Panc1 (cell line): ENCODE data around the gene CFAP20. TPM values are rescaled to one million over a fixed set of nuclear protein-coding genes. Genes with fewer than 3 reads are reported as not detected.
A peak's percentile ranks its signal among the peaks of the same experiment; 100 is the strongest.

ENCODE experiments used
- ATAC-seq: fragments of 200-7000 bp; cut with Tn5 transposase; 2 replicates; pipeline ENCODE4 v1.9.1; 2020; ENCODE audit warnings: mild to moderate bottlenecking, moderate library complexity
- BruUV-seq: library from RNA; stranded (reverse); fragments of 400-500 nt; replicated peaks from 2 replicates; lab custom pipeline; 2021; lab: Mats Ljungman, UMichigan
- CTCF ChIA-PET: fragments of 300-600 bp; sonication (Branson Sonifier 250); formaldehyde crosslinking; loops from one replicate; lab custom pipeline; 2022; ENCODE audit warnings: antibody characterized with exemption; lab: Charles Lee
- POLR2A ChIA-PET: fragments of 300-600 bp; sonication (Branson Sonifier 250); formaldehyde crosslinking; loops from one replicate; lab custom pipeline; 2022; ENCODE audit warnings: antibody characterized with exemption; lab: Charles Lee
- DNase-seq: peaks from one replicate; pipeline ENCODE4 v3.0.0-alpha.2; 2010; ENCODE audit warnings: low read depth, low spot score
- H3K27ac ChIP-seq: 2 replicates; pipeline ENCODE4 v1.5.1; 2011; ENCODE audit warnings: mild to moderate bottlenecking, low read length, inconsistent platforms
- H3K27me3 ChIP-seq: fragments of 200-500 bp; sonication (Bioruptor generic); 2 replicates; pipeline ENCODE4 v1.6.0; 2014; ENCODE audit warnings: low read length, inconsistent platforms; ENCODE audit not compliant: control insufficient read depth, insufficient read depth
- H3K36me3 ChIP-seq: fragments of 200-500 bp; sonication (Bioruptor generic); 2 replicates; pipeline ENCODE4 v1.5.1; 2014; ENCODE audit warnings: inconsistent platforms, mild to moderate bottlenecking, low read length, moderate library complexity; ENCODE audit not compliant: control insufficient read depth, insufficient read depth
- H3K4me1 ChIP-seq: 2 replicates; pipeline ENCODE4 v1.5.1; 2011; ENCODE audit warnings: inconsistent platforms, mild to moderate bottlenecking, low read length, moderate library complexity; ENCODE audit not compliant: control insufficient read depth, insufficient read depth
- H3K4me3 ChIP-seq, 2 experiments: 2 replicates each; pipeline ENCODE4 v1.5.1; 2011 to 2012; ENCODE audit warnings: low read depth in 2 of 2, low read length in 2 of 2, mild to moderate bottlenecking in 2 of 2, inconsistent platforms in 1 of 2, moderate library complexity in 1 of 2
- H3K9me3 ChIP-seq: fragments of 200-500 bp; sonication (Bioruptor generic); 2 replicates; pipeline ENCODE4 v1.5.1; 2014; ENCODE audit warnings: low read depth, mild to moderate bottlenecking, inconsistent platforms, low read length, moderate library complexity; ENCODE audit not compliant: control insufficient read depth, insufficient read depth
- POLR2AphosphoS5 ChIP-seq: IDR thresholded peaks from 2 replicates; pipeline ENCODE4 v1.6.1; 2012; ENCODE audit warnings: mild to moderate bottlenecking, low read depth, low read length, moderate library complexity
- SIN3A ChIP-seq: IDR thresholded peaks from 2 replicates; pipeline ENCODE4 v1.6.1; 2012; ENCODE audit warnings: low read depth, mild to moderate bottlenecking, low read length, moderate library complexity, borderline replicate concordance; ENCODE audit not compliant: insufficient read depth
- TCF7L2 ChIP-seq: IDR thresholded peaks from 2 replicates; pipeline ENCODE4 v1.6.1; 2011; ENCODE audit warnings: mild to moderate bottlenecking, low read depth, low read length, inconsistent platforms
- in situ Hi-C: cut with HindIII; loops from 2 replicates; pipeline ENCODE4 v1.10.0; 2016; ENCODE audit warnings: low sequenced_read_pairs, low pct_unique_long_range_greater_than_20kb
- intact Hi-C: fragments of 100-400 bp; cut with micrococcal nuclease; formaldehyde crosslinking; loops from one replicate; pipeline ENCODE4 v1.10.0; 2022; ENCODE audit not compliant: unreplicated experiment
- total RNA-seq: library from RNA; stranded (reverse); gene quantifications from one replicate; pipeline ENCODE4 v1.2.1, GENCODE V29; 2021; ENCODE audit not compliant: unreplicated experiment
- TF ChIP-seq, protein P1 (sequence below), 2 experiments: IDR thresholded peaks; 2 replicates each; pipeline ENCODE4 v1.6.1; 2011 to 2012; ENCODE audit warnings: low read depth in 2 of 2, control low read depth in 1 of 2, low read length in 1 of 2, mild to moderate bottlenecking in 1 of 2, moderate library complexity in 1 of 2; ENCODE audit not compliant: insufficient read depth in 1 of 2
- TF ChIP-seq, protein P2 (sequence below): fragments of 450-650 bp; IDR thresholded peaks from 2 replicates; pipeline ENCODE4 v1.5.1; 2017; ENCODE audit warnings: mild to moderate bottlenecking

CFAP20 gene
- total RNA-seq, 1 experiment from 2014 or later: 25.9 TPM

- TF ChIP-seq, protein P1, sequence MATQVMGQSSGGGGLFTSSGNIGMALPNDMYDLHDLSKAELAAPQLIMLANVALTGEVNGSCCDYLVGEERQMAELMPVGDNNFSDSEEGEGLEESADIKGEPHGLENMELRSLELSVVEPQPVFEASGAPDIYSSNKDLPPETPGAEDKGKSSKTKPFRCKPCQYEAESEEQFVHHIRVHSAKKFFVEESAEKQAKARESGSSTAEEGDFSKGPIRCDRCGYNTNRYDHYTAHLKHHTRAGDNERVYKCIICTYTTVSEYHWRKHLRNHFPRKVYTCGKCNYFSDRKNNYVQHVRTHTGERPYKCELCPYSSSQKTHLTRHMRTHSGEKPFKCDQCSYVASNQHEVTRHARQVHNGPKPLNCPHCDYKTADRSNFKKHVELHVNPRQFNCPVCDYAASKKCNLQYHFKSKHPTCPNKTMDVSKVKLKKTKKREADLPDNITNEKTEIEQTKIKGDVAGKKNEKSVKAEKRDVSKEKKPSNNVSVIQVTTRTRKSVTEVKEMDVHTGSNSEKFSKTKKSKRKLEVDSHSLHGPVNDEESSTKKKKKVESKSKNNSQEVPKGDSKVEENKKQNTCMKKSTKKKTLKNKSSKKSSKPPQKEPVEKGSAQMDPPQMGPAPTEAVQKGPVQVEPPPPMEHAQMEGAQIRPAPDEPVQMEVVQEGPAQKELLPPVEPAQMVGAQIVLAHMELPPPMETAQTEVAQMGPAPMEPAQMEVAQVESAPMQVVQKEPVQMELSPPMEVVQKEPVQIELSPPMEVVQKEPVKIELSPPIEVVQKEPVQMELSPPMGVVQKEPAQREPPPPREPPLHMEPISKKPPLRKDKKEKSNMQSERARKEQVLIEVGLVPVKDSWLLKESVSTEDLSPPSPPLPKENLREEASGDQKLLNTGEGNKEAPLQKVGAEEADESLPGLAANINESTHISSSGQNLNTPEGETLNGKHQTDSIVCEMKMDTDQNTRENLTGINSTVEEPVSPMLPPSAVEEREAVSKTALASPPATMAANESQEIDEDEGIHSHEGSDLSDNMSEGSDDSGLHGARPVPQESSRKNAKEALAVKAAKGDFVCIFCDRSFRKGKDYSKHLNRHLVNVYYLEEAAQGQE (IDR thresholded peaks at IDR 0.05; ENCODE audit: insufficient read depth in 1 of 2, low read depth in 2 of 2, low read length in 1 of 2): no peak
- no peak for TF ChIP-seq POLR2AphosphoS5
- CTCF ChIA-PET: interaction anchor here (0.7 to 0.8 kb wide), 2 partner anchors 54 to 537 kb away, joined by 3 to 14 read pairs; no protein-coding TSS in a partner anchor
- intact Hi-C loops: loop anchor here (2.0 kb wide), 1 partner anchor 101 kb away; no protein-coding TSS in a partner anchor
- no peak for DNase-seq
- no TSS peak for BruUV-seq
- Histone ChIP-seq H3K9me3 (no peaks in the 10 kb centered on the region), H3K36me3 (no peaks in the 10 kb centered on the region), H3K4me3 (peak overlapping the region; percentile 59 to 77), H3K27ac (no peak overlapping the region), H3K4me1 (peaks cover 12% of the 10 kb centered on the region), H3K27me3 (no peaks in the 10 kb centered on the region)
- POLR2A ChIA-PET: no interaction called here
- in situ Hi-C loops: no loop called here
- no peak for ATAC-seq
These were observed 1.5 kb downstream of the CFAP20 start for GRCh38 chr16:58127634-58128033.

GRCh38 chr16:58127033-58127556 is 2.1 kb downstream of the CFAP20 start:
- DNase-seq (no peak), ATAC-seq (no peak)
- peaks cover 12% of the 10 kb centered on the region for H3K4me1 ChIP-seq
- in situ Hi-C loops: no loop called here
- H3K9me3 ChIP-seq: no peaks in the 10 kb centered on the region
- intact Hi-C loops: no loop called here
- ChIA-PET CTCF (interaction anchor here (0.8 kb wide), 1 partner anchor 536 kb away, joined by 3 read pairs; no protein-coding TSS in a partner anchor), POLR2A (no interaction called here)
- peak overlapping the region; percentile 59 to 77 for H3K4me3 ChIP-seq
- H3K27ac ChIP-seq: no peak overlapping the region
- H3K27me3 ChIP-seq: no peaks in the 10 kb centered on the region
- TSS peak; percentile 75 for BruUV-seq
- TF ChIP-seq TCF7L2: no peak
- TF ChIP-seq POLR2AphosphoS5: no peak
- no peak for TF ChIP-seq SIN3A
- TF ChIP-seq, protein P1 (IDR thresholded peaks at IDR 0.05; ENCODE audit: insufficient read depth in 1 of 2, low read depth in 2 of 2, low read length in 1 of 2): no peak
- TF ChIP-seq, protein P2, sequence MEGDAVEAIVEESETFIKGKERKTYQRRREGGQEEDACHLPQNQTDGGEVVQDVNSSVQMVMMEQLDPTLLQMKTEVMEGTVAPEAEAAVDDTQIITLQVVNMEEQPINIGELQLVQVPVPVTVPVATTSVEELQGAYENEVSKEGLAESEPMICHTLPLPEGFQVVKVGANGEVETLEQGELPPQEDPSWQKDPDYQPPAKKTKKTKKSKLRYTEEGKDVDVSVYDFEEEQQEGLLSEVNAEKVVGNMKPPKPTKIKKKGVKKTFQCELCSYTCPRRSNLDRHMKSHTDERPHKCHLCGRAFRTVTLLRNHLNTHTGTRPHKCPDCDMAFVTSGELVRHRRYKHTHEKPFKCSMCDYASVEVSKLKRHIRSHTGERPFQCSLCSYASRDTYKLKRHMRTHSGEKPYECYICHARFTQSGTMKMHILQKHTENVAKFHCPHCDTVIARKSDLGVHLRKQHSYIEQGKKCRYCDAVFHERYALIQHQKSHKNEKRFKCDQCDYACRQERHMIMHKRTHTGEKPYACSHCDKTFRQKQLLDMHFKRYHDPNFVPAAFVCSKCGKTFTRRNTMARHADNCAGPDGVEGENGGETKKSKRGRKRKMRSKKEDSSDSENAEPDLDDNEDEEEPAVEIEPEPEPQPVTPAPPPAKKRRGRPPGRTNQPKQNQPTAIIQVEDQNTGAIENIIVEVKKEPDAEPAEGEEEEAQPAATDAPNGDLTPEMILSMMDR: no peak; the same call in 1 of the 2 replicates
- no peaks in the 10 kb centered on the region for H3K36me3 ChIP-seq
